ENCODE data around the gene HSPB9. TPM values are rescaled to one million over a fixed set of nuclear protein-coding genes. Genes with fewer than 3 reads are reported as not detected.

HSPB9 gene
- total RNA-seq, 1 experiment from 2014 or later: not detected

GRCh38 chr17:42124256-42124655 is 1.7 kb downstream of the HSPB9 start:
- DNase-seq (ENCODE audit: low read depth, low spot score) (no peak), ATAC-seq (no peak)
- Histone ChIP-seq H3K36me3 (ENCODE audit: control insufficient read depth in 1 of 2, insufficient read depth in 2 of 2, low read length in 2 of 2) (peaks cover 22 to 36% of the 10 kb centered on the region in 2 experiments; a peak in 3 of 4 replicates), H2AFZ (ENCODE audit: low read depth, low read length, poor library complexity, severe bottlenecking) (no peak overlapping the region), H3K4me2 (ENCODE audit: low read length) (no peak overlapping the region), H3K4me3 (replicated peaks in 1 of 2; ENCODE audit: low read depth in 1 of 2, low read length in 2 of 2) (no peak overlapping the region), H3K4me1 (ENCODE audit: control insufficient read depth in 1 of 2, insufficient read depth in 2 of 2, low read length in 2 of 2) (peaks cover 5 to 17% of the 10 kb centered on the region in 2 experiments; a peak in 3 of 4 replicates), H3K27ac (ENCODE audit: low read depth, low read length) (no peak overlapping the region), H3K9me2 (ENCODE audit: insufficient read depth) (no peaks in the 10 kb centered on the region), H3K9me3 (ENCODE audit: control insufficient read depth in 1 of 2, insufficient read depth in 1 of 2, low read depth in 1 of 2, low read length in 2 of 2) (no peaks in the 10 kb centered on the region), H4K20me1 (ENCODE audit: insufficient read depth) (no peaks in the 10 kb centered on the region), H3K27me3 (ENCODE audit: insufficient read depth, low read length) (no peaks in the 10 kb centered on the region), H3K9ac (ENCODE audit: low read length) (no peak overlapping the region), H3K79me2 (ENCODE audit: insufficient read depth, low read length) (no peaks in the 10 kb centered on the region)
- ChIA-PET RAD21 (ENCODE audit: low non-redundant PET in 1 of 2, low total read pairs in 2 of 2, uncharacterized antibody in 2 of 2, unreplicated experiment in 2 of 2) (no interaction called here), POLR2A (no interaction called here), CTCF (no interaction called here)
- intact Hi-C loops (cut with micrococcal nuclease): no loop called here
- TF ChIP-seq POLR2AphosphoS5 (IDR thresholded peaks at IDR 0.05; ENCODE audit: low read depth, low read length) (no peak), ELF1 (IDR thresholded peaks at IDR 0.05; ENCODE audit: borderline replicate concordance, low read depth) (no peak), ZNF274 (IDR thresholded peaks at IDR 0.05; ENCODE audit: low read depth, low read length) (no peak), JUND (IDR thresholded peaks at IDR 0.05) (no peak), TCF7L2 (IDR thresholded peaks at IDR 0.05; ENCODE audit: borderline replicate concordance, extremely low read depth, insufficient read depth, insufficient read length) (no peak), ZFX (IDR thresholded peaks at IDR 0.05) (no peak), YY1 (IDR thresholded peaks at IDR 0.05; ENCODE audit: extremely low read depth, insufficient replicate concordance, low read depth, low read length) (no peak), FOSL1 (IDR thresholded peaks at IDR 0.05; ENCODE audit: low read depth) (no peak), ZBTB33 (IDR thresholded peaks at IDR 0.05; ENCODE audit: extremely low read depth, insufficient replicate concordance, low read length) (no peak), CBX3 (IDR thresholded peaks at IDR 0.05; ENCODE audit: low read depth) (no peak), SIN3A (IDR thresholded peaks at IDR 0.05; ENCODE audit: low read depth) (no peak), POLR2A (IDR thresholded peaks at IDR 0.05; ENCODE audit: borderline replicate concordance, extremely low read depth, insufficient read depth, insufficient read length) (no peak), RAD21 (IDR thresholded peaks at IDR 0.05; ENCODE audit: low read depth) (no peak), SP1 (IDR thresholded peaks at IDR 0.05; ENCODE audit: low read depth) (no peak)
- TF ChIP-seq, protein P1, sequence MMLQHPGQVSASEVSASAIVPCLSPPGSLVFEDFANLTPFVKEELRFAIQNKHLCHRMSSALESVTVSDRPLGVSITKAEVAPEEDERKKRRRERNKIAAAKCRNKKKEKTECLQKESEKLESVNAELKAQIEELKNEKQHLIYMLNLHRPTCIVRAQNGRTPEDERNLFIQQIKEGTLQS (IDR thresholded peaks at IDR 0.05): no peak
- no TSS peak for BruUV-seq (replicated peaks)
